ENCODE measurements around the gene RPAIN. TPM values are rescaled to one million over a fixed set of nuclear protein-coding genes. Genes with fewer than 3 reads are reported as not detected.
A peak's percentile ranks its signal among the peaks of the same experiment; 100 is the strongest.

Gene RPAIN
- total and polyA plus RNA-seq, 2 of the 13 experiments (the other 11 are each of a cell fraction or from before 2014, with no cell fraction given), result 42.1 to 58.5 TPM

DNA sequence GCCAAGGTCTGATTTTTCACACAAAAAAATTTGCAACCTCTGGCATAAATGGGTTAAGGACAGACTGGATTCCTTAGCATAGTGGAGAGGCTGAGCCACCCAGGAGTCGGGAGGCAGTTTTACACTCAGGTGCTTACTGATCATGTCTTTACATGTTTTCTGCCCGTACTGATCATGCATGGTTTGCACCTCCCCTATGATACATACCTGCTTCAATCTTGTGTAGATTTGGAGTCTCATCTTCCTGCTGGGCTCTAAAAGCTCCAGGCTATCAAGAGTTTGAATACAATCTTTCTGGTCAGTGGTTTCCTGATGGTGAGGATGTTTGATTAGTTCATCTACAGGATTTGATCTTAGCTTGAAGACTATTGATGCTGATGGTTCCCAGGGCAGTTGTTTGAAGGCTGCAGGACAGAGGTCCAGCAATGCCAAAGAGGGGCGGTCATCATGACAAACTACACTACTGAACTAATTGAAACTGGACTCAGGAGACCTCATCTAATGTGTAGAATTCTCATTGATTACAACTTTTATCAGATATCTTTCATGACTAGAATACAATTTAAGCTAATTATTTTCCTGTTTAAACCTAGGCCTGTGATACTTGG, 12.1 kb downstream of the RPAIN start:
- no peaks in the 10 kb centered on the region for H3K27me3 ChIP-seq (ENCODE audit: control insufficient read depth in 1 of 2, insufficient read depth in 2 of 2, low read length in 2 of 2)
- 95% methylated on average over 3 of the region's 3 CpGs for WGBS (ENCODE audit: low lambda C conversion rate)
- no peak for DNase-seq (ENCODE audit: low spot score)
- H3K4me1 ChIP-seq (ENCODE audit: insufficient read depth, low read length), result peaks cover 28% of the 10 kb centered on the region
- H4K20me1 ChIP-seq (ENCODE audit: insufficient read depth, low read length), result peaks cover 3% of the 10 kb centered on the region; the same call in 1 of the 2 replicates
- no peaks in the 10 kb centered on the region for H3K9me3 ChIP-seq (ENCODE audit: low read length)
- H2AFZ ChIP-seq (ENCODE audit: low read length), result no peak overlapping the region
- BruUV-seq (replicated peaks), result no TSS peak
- no peak overlapping the region for H3K4me3 ChIP-seq (replicated peaks in 1 of 3; ENCODE audit: insufficient read depth in 1 of 3, low read depth in 2 of 3, low read length in 3 of 3)
- peak; percentile 26 for ATAC-seq
- POLR2A ChIA-PET, result interaction anchor here (0.5 to 5.4 kb wide), 4 partner anchors 13 to 61 kb away, joined by 3 to 30 read pairs (median 6); partner anchors contain the start of genes DERL2, DHX33, MIS12 and NUP88
- no peak for FAIRE-seq
- peak overlapping the region; percentile 1 for H3K27ac ChIP-seq (ENCODE audit: extremely low read length, insufficient read depth, low read length)
- in situ Hi-C loops (cut with HindIII; ENCODE audit: extremely low pct_ligation_motif_present, low pct_unique_long_range_greater_than_20kb) (no loop called here), intact Hi-C loops (cut with micrococcal nuclease; ENCODE audit: unreplicated experiment) (no loop called here)
- CTCF ChIA-PET (ENCODE audit: low intra/inter-chr PET ratio, low total read pairs), result no interaction called here
- peaks cover 29 to 77% of the 10 kb centered on the region in 2 experiments for H3K36me3 ChIP-seq (replicated peaks in 1 of 2; ENCODE audit: control insufficient read depth in 1 of 2, insufficient read depth in 2 of 2, low read length in 2 of 2)
- peaks cover 24% of the 10 kb centered on the region for H3K79me2 ChIP-seq (ENCODE audit: insufficient read depth, low read length)
- H3K4me2 ChIP-seq (ENCODE audit: low read depth, low read length), result no peak overlapping the region
- H3K9ac ChIP-seq (ENCODE audit: insufficient read depth, low read depth, low read length), result no peak overlapping the region
- TF ChIP-seq ZNF660 (CRISPR knock-in tag; IDR thresholded peaks at IDR 0.05; ENCODE audit: borderline replicate concordance, low read depth), result no peak
- TF ChIP-seq, protein P1, sequence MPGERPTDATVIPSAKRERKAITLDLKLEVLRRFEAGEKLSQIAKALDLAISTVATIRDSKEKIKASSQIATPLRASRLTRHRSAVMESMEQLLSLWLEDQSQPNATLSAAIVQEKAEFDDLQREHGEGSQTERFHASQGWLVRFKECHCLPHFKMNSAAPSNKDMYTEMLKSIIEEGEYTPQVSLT (CRISPR knock-in tag; IDR thresholded peaks at IDR 0.05; ENCODE audit: borderline replicate concordance, low read depth), result no peak
- no peak for TF ChIP-seq SATB2 (CRISPR knock-in tag; IDR thresholded peaks at IDR 0.05)
- no peak for TF ChIP-seq ZNF460 (CRISPR knock-in tag; IDR thresholded peaks at IDR 0.05; ENCODE audit: borderline replicate concordance)
- TF ChIP-seq, protein P2, sequence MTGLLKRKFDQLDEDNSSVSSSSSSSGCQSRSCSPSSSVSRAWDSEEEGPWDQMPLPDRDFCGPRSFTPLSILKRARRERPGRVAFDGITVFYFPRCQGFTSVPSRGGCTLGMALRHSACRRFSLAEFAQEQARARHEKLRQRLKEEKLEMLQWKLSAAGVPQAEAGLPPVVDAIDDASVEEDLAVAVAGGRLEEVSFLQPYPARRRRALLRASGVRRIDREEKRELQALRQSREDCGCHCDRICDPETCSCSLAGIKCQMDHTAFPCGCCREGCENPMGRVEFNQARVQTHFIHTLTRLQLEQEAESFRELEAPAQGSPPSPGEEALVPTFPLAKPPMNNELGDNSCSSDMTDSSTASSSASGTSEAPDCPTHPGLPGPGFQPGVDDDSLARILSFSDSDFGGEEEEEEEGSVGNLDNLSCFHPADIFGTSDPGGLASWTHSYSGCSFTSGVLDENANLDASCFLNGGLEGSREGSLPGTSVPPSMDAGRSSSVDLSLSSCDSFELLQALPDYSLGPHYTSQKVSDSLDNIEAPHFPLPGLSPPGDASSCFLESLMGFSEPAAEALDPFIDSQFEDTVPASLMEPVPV (CRISPR knock-in tag; IDR thresholded peaks at IDR 0.05), result no peak
- TF ChIP-seq SP2 (CRISPR knock-in tag; IDR thresholded peaks at IDR 0.05), result no peak
- no peak for TF ChIP-seq TBP (CRISPR knock-in tag; IDR thresholded peaks at IDR 0.05)
- TF ChIP-seq RBM22 (optimal IDR thresholded peaks at IDR 0.05; ENCODE audit: low read length), result peak; percentile 83
- TF ChIP-seq SP140L (CRISPR knock-in tag; IDR thresholded peaks at IDR 0.05; ENCODE audit: borderline replicate concordance), result no peak
- TF ChIP-seq, protein P3, sequence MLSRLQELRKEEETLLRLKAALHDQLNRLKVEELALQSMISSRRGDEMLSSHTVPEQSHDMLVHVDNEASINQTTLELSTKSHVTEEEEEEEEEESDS (CRISPR knock-in tag; IDR thresholded peaks at IDR 0.05; ENCODE audit: borderline replicate concordance), result no peak
- no peak; the same call in 1 of the 2 replicates for TF ChIP-seq POLR2AphosphoS5 (IDR thresholded peaks at IDR 0.05; ENCODE audit: low read depth, low read length)
- TF ChIP-seq AGO2 (optimal IDR thresholded peaks at IDR 0.05; ENCODE audit: low read depth, low read length), result peak; percentile 75
- no peak for TF ChIP-seq ZNF777 (CRISPR knock-in tag; IDR thresholded peaks at IDR 0.05)
- TF ChIP-seq U2AF1 (optimal IDR thresholded peaks at IDR 0.05; ENCODE audit: low read depth, low read length), result no peak
- no peak for TF ChIP-seq PRPF4 (IDR thresholded peaks at IDR 0.05; ENCODE audit: low read depth, low read length, poor library complexity, severe bottlenecking)
- no peak for TF ChIP-seq ZNF614 (CRISPR knock-in tag; IDR thresholded peaks at IDR 0.05; ENCODE audit: borderline replicate concordance)
- no peak for TF ChIP-seq ZBTB20 (CRISPR knock-in tag; IDR thresholded peaks at IDR 0.05; ENCODE audit: borderline replicate concordance, low read depth)
- TF ChIP-seq RBFOX2 (IDR thresholded peaks at IDR 0.05; ENCODE audit: low read depth, low read length), result peak; percentile 70
- no peak for TF ChIP-seq ZSCAN31 (CRISPR knock-in tag; IDR thresholded peaks at IDR 0.05; ENCODE audit: low read depth)
- TF ChIP-seq ZNF670 (CRISPR knock-in tag; IDR thresholded peaks at IDR 0.05; ENCODE audit: borderline replicate concordance), result no peak
- no peak for TF ChIP-seq REXO4 (CRISPR knock-in tag; IDR thresholded peaks at IDR 0.05; ENCODE audit: borderline replicate concordance)
